ENCODE results near the gene COL8A1.

GRCh38 chr3:99665017-99665416 is 26.6 kb downstream of the COL8A1 start:
- TF ChIP-seq POLR2A (IDR thresholded peaks at IDR 0.05) = no peak
- no peak for TF ChIP-seq CTCF (IDR thresholded peaks at IDR 0.05)
- no peak for TF ChIP-seq POLR2AphosphoS5 (IDR thresholded peaks at IDR 0.05)

Measured in prostate gland (tissue), 2 donors.